ENCODE measurements around the gene TCFL5.

GRCh38 chr20:62799036-62799435, 62.6 kb downstream of the TCFL5 start:
- no peak for TF ChIP-seq CTCF (IDR thresholded peaks at IDR 0.05; ENCODE audit: low read length)
- no peak for TF ChIP-seq EZH2 (optimal IDR thresholded peaks at IDR 0.05; ENCODE audit: low read depth, low read length)
